Measurements from ENCODE around the gene CENPB. TPM values are rescaled to one million over a fixed set of nuclear protein-coding genes. Genes with fewer than 3 reads are reported as not detected.

CENPB gene
- polyA plus RNA-seq, 3 donors from 2014 or later, result 1.0 to 1.7 (median 1.1) TPM

- Mint-ChIP-seq H3K4me1 (peaks cover 60 to 75% of the 10 kb centered on the region in 2 donors), H3K36me3 (peaks cover 37 to 67% (median 38%) of the 10 kb centered on the region in 3 donors), H3K9me3 (no peaks in the 10 kb centered on the region), H3K27me3 (ENCODE audit: low read depth in 3 of 3) (peaks cover 0 to 9% (median 3%) of the 10 kb centered on the region in 3 donors), H3K27ac (peak overlapping the region; percentile 46 to 87 (median 76)), H3K4me3 (peak overlapping the region in 1 of 5 donors; percentile 18)
- DNase-seq, result no peak
Observed at GRCh38 chr20:3802524-3803239, 16.1 kb upstream of the CENPB start.

- Mint-ChIP-seq H3K27ac (peak overlapping the region in 1 of 6 donors; percentile 59), H3K27me3 (ENCODE audit: low read depth in 3 of 3) (peaks cover 0 to 9% (median 3%) of the 10 kb centered on the region in 3 donors), H3K4me3 (no peak overlapping the region), H3K9me3 (no peaks in the 10 kb centered on the region), H3K36me3 (peaks cover 37 to 69% (median 38%) of the 10 kb centered on the region in 3 donors), H3K4me1 (peaks cover 60 to 75% of the 10 kb centered on the region in 2 donors)
- DNase-seq, result no peak
Observed at GRCh38 chr20:3801846-3802245, 15.3 kb upstream of the CENPB start.

DNA sequence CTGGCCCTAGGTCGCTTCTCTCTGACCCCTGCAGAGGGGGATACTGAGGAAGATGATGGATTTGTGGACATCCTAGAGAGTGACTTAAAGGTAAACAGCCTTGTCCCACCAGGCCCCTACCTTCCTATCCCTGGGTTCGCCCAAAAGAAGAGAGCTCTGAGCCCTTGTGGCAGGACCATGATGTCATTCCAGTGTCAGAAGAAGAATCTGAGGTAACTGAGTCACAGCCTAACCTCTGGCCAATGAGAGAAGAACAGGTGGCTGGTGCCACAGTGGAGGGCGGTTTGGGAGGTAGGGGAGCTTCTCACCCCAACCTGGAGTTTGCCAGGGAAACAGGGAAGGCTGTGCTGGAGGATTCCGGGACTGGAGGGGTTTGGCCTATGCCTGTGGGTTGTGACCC is 14.8 kb upstream of the CENPB start:
- peaks cover 0 to 9% (median 3%) of the 10 kb centered on the region in 3 donors for H3K27me3 Mint-ChIP-seq (ENCODE audit: low read depth in 3 of 3)
- peaks cover 63 to 74% of the 10 kb centered on the region in 2 donors for H3K4me1 Mint-ChIP-seq
- peak overlapping the region in 4 of 6 donors; percentile 34 to 78 (median 50) for H3K27ac Mint-ChIP-seq
- no peak for DNase-seq
- peaks cover 37 to 69% (median 38%) of the 10 kb centered on the region in 3 donors for H3K36me3 Mint-ChIP-seq
- no peak overlapping the region for H3K4me3 Mint-ChIP-seq
- no peaks in the 10 kb centered on the region for H3K9me3 Mint-ChIP-seq

DNA sequence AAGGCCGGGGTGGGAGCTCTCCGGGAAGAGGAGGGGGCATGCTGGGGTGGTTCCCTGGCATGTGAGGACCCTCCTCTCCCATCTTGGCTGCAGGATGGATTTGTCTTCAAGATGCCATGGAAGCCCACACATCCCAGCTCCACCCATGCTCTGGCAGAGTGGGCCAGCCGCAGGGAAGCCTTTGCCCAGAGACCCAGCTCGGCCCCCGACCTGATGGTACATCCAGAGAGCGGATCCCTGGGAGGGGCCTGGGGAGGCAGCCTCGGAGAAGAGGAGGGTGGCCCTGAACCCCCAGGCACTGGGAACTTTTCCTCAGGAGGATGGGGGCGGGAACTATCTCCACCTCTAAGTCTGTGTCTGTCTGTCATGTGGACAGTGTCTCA is 14.3 kb upstream of the CENPB start:
- Mint-ChIP-seq H3K9me3 (no peaks in the 10 kb centered on the region), H3K27me3 (ENCODE audit: low read depth in 3 of 3) (peaks cover 0 to 9% (median 3%) of the 10 kb centered on the region in 3 donors), H3K4me3 (no peak overlapping the region), H3K36me3 (peaks cover 33 to 66% (median 38%) of the 10 kb centered on the region in 3 donors), H3K27ac (peak overlapping the region in 3 of 6 donors; percentile 40 to 78 (median 59)), H3K4me1 (peaks cover 64 to 73% of the 10 kb centered on the region in 2 donors)
- DNase-seq, result no peak

DNA sequence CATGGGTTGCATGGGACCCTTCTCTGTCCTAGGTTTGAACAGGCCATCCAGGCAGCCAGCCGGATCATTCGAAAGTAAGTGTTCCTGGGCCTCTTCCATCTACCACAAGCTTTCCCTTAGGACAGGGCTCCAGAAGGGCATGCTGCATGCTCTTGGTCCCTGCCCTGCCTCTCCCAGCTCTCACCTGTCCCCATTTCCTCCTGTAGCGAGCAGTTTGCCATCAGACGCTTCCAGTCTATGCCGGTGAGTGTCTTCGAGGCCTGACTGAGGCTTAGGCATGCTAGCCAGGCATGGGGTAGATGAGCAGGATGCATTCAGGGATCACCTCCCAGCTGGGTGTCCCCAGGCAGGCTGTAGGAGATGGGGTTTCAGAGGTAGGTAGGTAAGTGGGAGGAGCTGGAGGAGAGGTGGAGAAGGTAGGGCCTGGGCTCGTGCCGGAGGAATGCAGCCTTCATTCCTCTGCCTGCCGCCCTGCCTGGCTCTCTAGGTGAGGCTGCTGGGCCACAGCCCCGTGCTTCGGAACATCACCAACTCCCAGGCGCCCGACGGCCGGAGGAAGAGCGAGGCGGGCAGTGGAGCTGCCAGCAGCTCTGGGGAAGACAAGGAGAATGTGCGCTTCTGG is 13.8 kb upstream of the CENPB start:
- Mint-ChIP-seq H3K27me3 (ENCODE audit: low read depth in 3 of 3) (peaks cover 0 to 13% (median 3%) of the 10 kb centered on the region in 3 donors), H3K4me3 (peak overlapping the region in 3 of 5 donors; percentile 46 to 97 (median 60)), H3K27ac (peak overlapping the region; percentile 51 to 99 (median 74)), H3K36me3 (peaks cover 29 to 61% (median 34%) of the 10 kb centered on the region in 3 donors), H3K4me1 (peaks cover 66 to 73% of the 10 kb centered on the region in 2 donors), H3K9me3 (no peaks in the 10 kb centered on the region)
- DNase-seq, result no peak

DNA sequence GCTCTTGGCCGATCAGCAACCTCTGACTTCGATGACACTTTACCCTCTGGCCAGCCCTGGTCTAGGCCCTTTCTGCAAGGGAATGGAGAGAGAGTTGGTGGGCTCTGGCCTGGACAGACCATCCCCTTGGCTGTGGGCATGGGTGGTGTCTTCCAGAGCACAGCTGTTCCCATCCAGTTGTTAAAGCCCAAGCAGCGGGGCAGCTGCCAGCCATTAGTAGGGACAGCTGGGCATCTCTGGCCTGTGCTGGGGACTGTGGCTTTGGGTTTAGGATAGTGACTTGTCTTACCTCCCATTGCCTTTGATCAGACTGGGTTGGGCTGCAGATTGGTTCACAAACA is 12.3 kb upstream of the CENPB start:
- Mint-ChIP-seq H3K36me3 (peaks cover 20 to 48% (median 23%) of the 10 kb centered on the region in 3 donors), H3K27me3 (ENCODE audit: low read depth in 3 of 3) (peaks cover 0 to 13% (median 3%) of the 10 kb centered on the region in 3 donors)

GRCh38 chr20:3798373-3798768 is 11.8 kb upstream of the CENPB start:
- DNase-seq, result no peak
- Mint-ChIP-seq H3K4me1 (peaks cover 60 to 63% of the 10 kb centered on the region in 2 donors), H3K27ac (peak overlapping the region; percentile 87 to 99 (median 96)), H3K27me3 (ENCODE audit: low read depth in 3 of 3) (peaks cover 0 to 11% (median 3%) of the 10 kb centered on the region in 3 donors), H3K36me3 (peaks cover 15 to 43% (median 19%) of the 10 kb centered on the region in 3 donors), H3K9me3 (no peaks in the 10 kb centered on the region), H3K4me3 (peak overlapping the region; percentile 85 to 97 (median 92))

More for the DNA sequence above, 12.3 kb upstream of the CENPB start:
- Mint-ChIP-seq H3K4me1 (peaks cover 63 to 68% of the 10 kb centered on the region in 2 donors), H3K9me3 (no peaks in the 10 kb centered on the region), H3K4me3 (peak overlapping the region; percentile 85 to 97 (median 92)), H3K27ac (peak overlapping the region; percentile 87 to 99 (median 96))
- no peak for DNase-seq

- DNase-seq, result peak; percentile 45 to 53 (median 47)
- peaks cover 57% of the 10 kb centered on the region in 2 donors for H3K4me1 Mint-ChIP-seq
- peak overlapping the region; percentile 87 to 99 (median 96) for H3K27ac Mint-ChIP-seq
- peak overlapping the region; percentile 85 to 97 (median 92) for H3K4me3 Mint-ChIP-seq
- peaks cover 11 to 38% (median 14%) of the 10 kb centered on the region in 3 donors for H3K36me3 Mint-ChIP-seq
- H3K27me3 Mint-ChIP-seq (ENCODE audit: low read depth in 3 of 3), result peaks cover 0 to 11% (median 3%) of the 10 kb centered on the region in 3 donors
- no peaks in the 10 kb centered on the region for H3K9me3 Mint-ChIP-seq
Observed at GRCh38 chr20:3797592-3798372, 11.2 kb upstream of the CENPB start.

DNA sequence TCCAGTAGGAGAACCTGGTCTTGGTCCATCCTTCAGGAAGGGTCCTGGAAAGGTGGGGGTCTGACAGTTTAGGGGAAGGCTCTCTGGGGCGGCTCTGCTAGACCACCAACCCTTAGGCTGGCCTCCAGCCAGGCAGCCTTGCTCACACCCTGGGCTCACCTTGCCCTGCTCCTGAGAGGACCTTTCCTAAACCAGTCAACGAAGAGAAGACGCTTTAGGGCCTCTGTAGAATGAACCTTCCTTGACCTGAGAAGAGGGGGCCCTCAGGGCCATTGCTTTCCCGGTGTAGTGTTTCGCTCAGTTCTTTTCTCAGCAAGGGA is 10.6 kb upstream of the CENPB start:
- DNase-seq, result no peak
- Mint-ChIP-seq H3K4me3 (peak overlapping the region; percentile 85 to 97 (median 92)), H3K4me1 (peaks cover 52% of the 10 kb centered on the region in 2 donors), H3K9me3 (no peaks in the 10 kb centered on the region), H3K27me3 (ENCODE audit: low read depth in 3 of 3) (peaks cover 0 to 11% (median 3%) of the 10 kb centered on the region in 3 donors), H3K36me3 (peaks cover 6 to 32% (median 9%) of the 10 kb centered on the region in 3 donors), H3K27ac (peak overlapping the region; percentile 87 to 99 (median 96))

GRCh38 chr20:3796477-3797225 is 10.1 kb upstream of the CENPB start:
- peaks cover 0 to 11% (median 3%) of the 10 kb centered on the region in 3 donors for H3K27me3 Mint-ChIP-seq (ENCODE audit: low read depth in 3 of 3)
- no peak for DNase-seq

GRCh38 chr20:3795511-3796468 is 9.2 kb upstream of the CENPB start, which contains the start of gene CDC25B:
TSS of gene CDC25B (plus strand) at chr20:3796310. CDS start at chr20:3796532, 222 bp downstream.
- no peaks in the 10 kb centered on the region for H3K9me3 Mint-ChIP-seq
- peaks cover 3 to 24% (median 6%) of the 10 kb centered on the region in 3 donors for H3K36me3 Mint-ChIP-seq
- H3K27me3 Mint-ChIP-seq (ENCODE audit: low read depth in 3 of 3), result peaks cover 0 to 11% (median 3%) of the 10 kb centered on the region in 3 donors
- peak within 1 kb of the TSS; percentile 92 to 97 (median 93) for H3K4me3 Mint-ChIP-seq
- peaks cover 50 to 52% of the 10 kb centered on the region in 2 donors for H3K4me1 Mint-ChIP-seq
- H3K27ac Mint-ChIP-seq, result peak within 1 kb of the TSS; percentile 95 to 99 (median 98)
- peak; percentile 86 to 89 (median 87) for DNase-seq

More at GRCh38 chr20:3796477-3797225, 10.1 kb upstream of the CENPB start:
- H3K36me3 Mint-ChIP-seq, result peaks cover 6 to 29% (median 9%) of the 10 kb centered on the region in 3 donors
- H3K4me1 Mint-ChIP-seq, result peaks cover 52% of the 10 kb centered on the region in 2 donors
- H3K27ac Mint-ChIP-seq, result peak overlapping the region; percentile 87 to 99 (median 96)
- H3K9me3 Mint-ChIP-seq, result no peaks in the 10 kb centered on the region
- H3K4me3 Mint-ChIP-seq, result peak overlapping the region; percentile 85 to 97 (median 92)
